HepG2 (cell line): ENCODE measurements around the gene PRKCE. TPM values are rescaled to one million over a fixed set of nuclear protein-coding genes. Genes with fewer than 3 reads are reported as not detected.

Experiments
- ATAC-seq: fragments of 200-7000 bp; cut with Tn5 transposase; 3 replicates; pipeline ENCODE4 v1.9.1; 2020; ENCODE audit warnings: mild to moderate bottlenecking, moderate library complexity
- BruUV-seq: library from RNA; stranded (reverse); fragments of 400-500 nt; replicated peaks from 2 replicates; lab custom pipeline; 2021; lab: Mats Ljungman, UMichigan
- CTCF ChIA-PET: fragments of 300-600 bp; formaldehyde crosslinking; extraction: SDS; loops from one replicate; lab custom pipeline; 2021; ENCODE audit warnings: low total read pairs, inconsistent platforms, low intra/inter-chr PET ratio; lab: Yijun Ruan, JAX
- POLR2A ChIA-PET: fragments of 350-600 bp; sonication (Branson Sonifier 250); formaldehyde crosslinking; loops from one replicate; lab custom pipeline; 2020; ENCODE audit warnings: antibody characterized with exemption, inconsistent platforms; lab: Yijun Ruan, JAX
- DNase-seq: peaks from one replicate; pipeline ENCODE4 v3.0.0-alpha.2; 2015; ENCODE audit warnings: low spot score
- FAIRE-seq: peaks from 3 replicates; lab custom pipeline; 2011; peaks lifted over from hg19 to GRCh38; lab: Jason Lieb, UNC
- H2AFZ ChIP-seq: one replicate; pipeline ENCODE4 v1.6.1; 2011; ENCODE audit warnings: low read length, inconsistent platforms
- H3K27ac ChIP-seq: fragments of 300-600 bp; 3 replicates; pipeline ENCODE4 v1.8.0; 2011; ENCODE audit warnings: mixed run types, mild to moderate bottlenecking, mixed read lengths, low read length, inconsistent platforms; ENCODE audit not compliant: insufficient read depth; ENCODE audit errors: extremely low read length
- H3K27me3 ChIP-seq, 2 experiments: fragments of 200-600 bp in 1 of 2; 2 replicates in 1 of 2; 3 replicates in 1 of 2; pipeline versions ENCODE4 v1.6.0 to v1.8.0; 2011; ENCODE audit warnings: low read length in 2 of 2, mild to moderate bottlenecking in 2 of 2, moderate library complexity in 2 of 2, inconsistent platforms in 1 of 2; ENCODE audit not compliant: insufficient read depth in 2 of 2, control insufficient read depth in 1 of 2
- H3K36me3 ChIP-seq, 2 experiments: fragments of 200-600 bp in 1 of 2; replicated peaks in 1 of 2; 2 replicates in 1 of 2; 3 replicates in 1 of 2; pipeline versions ENCODE4 v1.5.1 to v1.8.0; 2011; ENCODE audit warnings: low read length in 2 of 2, inconsistent platforms in 1 of 2; ENCODE audit not compliant: insufficient read depth in 2 of 2, control insufficient read depth in 1 of 2
- H3K4me1 ChIP-seq: 2 replicates; pipeline ENCODE4 v1.5.1; 2012; ENCODE audit warnings: low read length, inconsistent platforms; ENCODE audit not compliant: insufficient read depth
- H3K4me2 ChIP-seq: 2 replicates; pipeline ENCODE4 v1.6.0; 2011; ENCODE audit warnings: low read depth, low read length, inconsistent platforms
- H3K4me3 ChIP-seq, 3 experiments: fragments of 200-600 bp in 1 of 3; sonication (generic), shearing (Covaris generic) in 1 of 3; replicated peaks in 1 of 3; 2 replicates each; pipeline ENCODE4 v1.5.1; 2011 to 2016; ENCODE audit warnings: low read length in 3 of 3, inconsistent platforms in 2 of 3, low read depth in 2 of 3, mild to moderate bottlenecking in 2 of 3, control low read depth in 1 of 3, mixed read lengths in 1 of 3; ENCODE audit not compliant: insufficient read depth in 1 of 3
- H3K79me2 ChIP-seq: one replicate; pipeline ENCODE4 v1.6.1; 2011; ENCODE audit warnings: low read length, inconsistent platforms; ENCODE audit not compliant: insufficient read depth
- H3K9ac ChIP-seq: 2 replicates; pipeline ENCODE4 v1.6.0; 2011; ENCODE audit warnings: mild to moderate bottlenecking, low read depth, low read length, inconsistent platforms; ENCODE audit not compliant: insufficient read depth
- H3K9me3 ChIP-seq: 2 replicates; pipeline ENCODE4 v1.5.1; 2012; ENCODE audit warnings: mild to moderate bottlenecking, low read length
- H4K20me1 ChIP-seq: 2 replicates; pipeline ENCODE4 v1.6.0; 2011; ENCODE audit warnings: inconsistent platforms, mild to moderate bottlenecking, low read length, moderate library complexity; ENCODE audit not compliant: insufficient read depth
- DMTF1 ChIP-seq: sonication (generic); formaldehyde crosslinking; IDR thresholded peaks from 2 replicates; pipeline ENCODE4 v1.4.0; 2020; ENCODE audit warnings: mild to moderate bottlenecking, missing genetic modification reagents
- DR1 ChIP-seq: sonication (generic); formaldehyde crosslinking; IDR thresholded peaks from 2 replicates; pipeline ENCODE4 v1.8.0; 2021; ENCODE audit warnings: mild to moderate bottlenecking, missing genetic modification reagents, inconsistent platforms
- LBX2 ChIP-seq: sonication (generic); formaldehyde crosslinking; IDR thresholded peaks from 2 replicates; pipeline ENCODE4 v1.5.0; 2020; ENCODE audit warnings: missing genetic modification reagents, mild to moderate bottlenecking, borderline replicate concordance
- RFXAP ChIP-seq: sonication (generic); formaldehyde crosslinking; IDR thresholded peaks from 2 replicates; pipeline ENCODE4 v1.4.0; 2020; ENCODE audit warnings: missing genetic modification reagents, borderline replicate concordance
- SETDB1 ChIP-seq: sonication (generic); formaldehyde crosslinking; IDR thresholded peaks from 2 replicates; pipeline ENCODE4 v1.5.1; 2020; ENCODE audit warnings: missing genetic modification reagents, mild to moderate bottlenecking, borderline replicate concordance
- SNAPC5 ChIP-seq: sonication (generic); formaldehyde crosslinking; IDR thresholded peaks from 2 replicates; pipeline ENCODE4 v1.8.1; 2023; ENCODE audit warnings: mild to moderate bottlenecking, missing genetic modification reagents, borderline replicate concordance
- ZMYM2 ChIP-seq: sonication (generic); formaldehyde crosslinking; IDR thresholded peaks from 2 replicates; pipeline ENCODE4 v1.8.0; 2022; ENCODE audit warnings: mild to moderate bottlenecking, missing genetic modification reagents
- ZNF276 ChIP-seq: sonication (generic); formaldehyde crosslinking; IDR thresholded peaks from 2 replicates; pipeline ENCODE4 v1.4.0; 2020; ENCODE audit warnings: mild to moderate bottlenecking, low read depth, missing genetic modification reagents
- ZNF839 ChIP-seq: sonication (generic); formaldehyde crosslinking; IDR thresholded peaks from 2 replicates; pipeline ENCODE4 v1.4.0; 2020; ENCODE audit warnings: missing genetic modification reagents, mild to moderate bottlenecking, borderline replicate concordance
- ZSCAN12 ChIP-seq: sonication (generic); formaldehyde crosslinking; IDR thresholded peaks from 2 replicates; pipeline ENCODE4 v1.9.0; 2021; ENCODE audit warnings: mild to moderate bottlenecking, missing genetic modification reagents
- WGBS: methylation state at CpG from one replicate; pipeline ENCODE4 v1.1.6; 2017; ENCODE audit warnings: low lambda C conversion rate; 5-methylcytosine and 5-hydroxymethylcytosine counted together
- in situ Hi-C: cut with HindIII; loops from 2 replicates; pipeline ENCODE4 v1.10.0; 2017; ENCODE audit warnings: low pct_unique_long_range_greater_than_20kb; ENCODE audit not compliant: extremely low pct_ligation_motif_present
- intact Hi-C: fragments of 100-400 bp; cut with micrococcal nuclease; formaldehyde crosslinking; loops from one replicate; pipeline ENCODE4 v1.10.0; 2022; ENCODE audit not compliant: unreplicated experiment
- polyA plus RNA-seq, 8 experiments: library from polyadenylated mRNA; depleted of rRNA in 3 of 8; stranded (reverse) in 7 of 8; unstranded in 1 of 8; fragments of >200 nt; fragmentation: Illumina TruSeq in 4 of 8; extraction: Trizol in 4 of 8; gene quantifications; 2 replicates each; pipeline versions ENCODE4 v1.2.1 to v1.2.3, GENCODE V29; 2011 to 2016; ENCODE audit warnings: low read depth in 4 of 8, missing spikeins in 1 of 8, mixed read lengths in 1 of 8; ENCODE audit not compliant: insufficient read depth in 1 of 8
- total RNA-seq, 5 experiments: library from RNA; depleted of rRNA; stranded (reverse); fragments of >200 nt; fragmentation: Illumina TruSeq; extraction: Trizol; gene quantifications; 2 replicates each; pipeline ENCODE4 v1.2.3, GENCODE V29; 2016; ENCODE audit warnings: low read depth in 1 of 5

The PRKCE gene
- total and polyA plus RNA-seq, 2 of the 13 experiments (the other 11 are each of a cell fraction or from before 2014, with no cell fraction given), result 1.0 to 3.9 TPM

GRCh38 chr2:46114996-46115395 is 463.5 kb downstream of the PRKCE start:
- TF ChIP-seq SNAPC5 (CRISPR knock-in tag) (no peak), ZMYM2 (CRISPR knock-in tag) (no peak), ZSCAN12 (CRISPR knock-in tag) (no peak), SETDB1 (CRISPR knock-in tag) (no peak), ZNF839 (no peak), DR1 (CRISPR knock-in tag) (no peak), RFXAP (no peak), ZNF276 (CRISPR knock-in tag) (no peak), DMTF1 (CRISPR knock-in tag) (no peak), LBX2 (no peak)
- Histone ChIP-seq H3K27me3 (no peaks in the 10 kb centered on the region), H3K79me2 (no peaks in the 10 kb centered on the region), H3K9me3 (no peaks in the 10 kb centered on the region), H3K4me1 (0 out of 2 replicates have a peak, but pooled peaks cover 7% of the 10 kb centered on the region), H3K27ac (no peak overlapping the region), H2AFZ (no peak overlapping the region), H4K20me1 (no peaks in the 10 kb centered on the region), H3K4me2 (no peak overlapping the region), H3K36me3 (no peaks in the 10 kb centered on the region), H3K4me3 (no peak overlapping the region), H3K9ac (no peak overlapping the region)
- CTCF ChIA-PET, result no interaction called here
- ATAC-seq, result no peak
- FAIRE-seq, result no peak
- DNase-seq, result no peak
- WGBS, result 80% methylated on average over 2 of the region's 2 CpGs
- in situ Hi-C loops, result no loop called here
- POLR2A ChIA-PET, result no interaction called here
- no TSS peak for BruUV-seq
- intact Hi-C loops, result no loop called here
